ENCODE data around the gene ZNF613. TPM values are rescaled to one million over a fixed set of nuclear protein-coding genes. Genes with fewer than 3 reads are reported as not detected.

The ZNF613 gene
- 1 to 10 TPM; 3.2 to 4.6 TPM for total RNA-seq

GRCh38 chr19:51926784-51927741 is at the start of gene ZNF613:
TSS of gene ZNF613 (plus strand) at chr19:51927472. CDS start at chr19:51936221, 8,749 bp downstream.
- CTCF ChIA-PET, result interaction anchor here (0.7 kb wide), 1 partner anchor 725 kb away, joined by 3 read pairs; no protein-coding TSS in a partner anchor
- Mint-ChIP-seq H3K27ac (peak within 1 kb of the TSS; percentile 97), H3K27me3 (no peaks in the 10 kb centered on the region), H3K9me3 (peaks cover 66% of the 10 kb centered on the region), H3K4me3 (peak within 1 kb of the TSS; percentile 92), H3K36me3 (peaks cover 71% of the 10 kb centered on the region), H3K4me1 (ENCODE audit: low read depth) (peaks cover 20% of the 10 kb centered on the region)
- intact Hi-C loops (cut with micrococcal nuclease), result loop anchor here (1.0 to 5.0 kb wide), 5 partner anchors 22 to 122 kb away; partner anchors contain the start of genes ZNF350, ZNF432, ZNF614 and ZNF615
- POLR2A ChIA-PET, result interaction anchor here (0.5 kb wide), 1 partner anchor 28 kb away, joined by 3 read pairs; no protein-coding TSS in a partner anchor
- peak; percentile 90 for DNase-seq

- Mint-ChIP-seq H3K27me3 (no peaks in the 10 kb centered on the region), H3K27ac (no peak overlapping the region), H3K36me3 (peaks cover 82% of the 10 kb centered on the region), H3K4me1 (ENCODE audit: low read depth) (no peaks in the 10 kb centered on the region), H3K4me3 (no peak overlapping the region), H3K9me3 (peaks cover 74% of the 10 kb centered on the region)
- POLR2A ChIA-PET, result no interaction called here
- intact Hi-C loops (cut with micrococcal nuclease), result no loop called here
- no peak for DNase-seq
- CTCF ChIA-PET, result interaction anchor here (0.7 kb wide), 1 partner anchor 1910 kb away, joined by 3 read pairs; no protein-coding TSS in a partner anchor
These were observed 44.8 kb upstream of the ZNF613 start for GRCh38 chr19:51882518-51882917.

GRCh38 chr19:51884713-51885112 is 42.6 kb upstream of the ZNF613 start:
- POLR2A ChIA-PET, result no interaction called here
- DNase-seq, result no peak
- intact Hi-C loops (cut with micrococcal nuclease), result no loop called here
- Mint-ChIP-seq H3K9me3 (peaks cover 80% of the 10 kb centered on the region), H3K27ac (no peak overlapping the region), H3K4me1 (ENCODE audit: low read depth) (no peaks in the 10 kb centered on the region), H3K27me3 (no peaks in the 10 kb centered on the region), H3K4me3 (no peak overlapping the region), H3K36me3 (peaks cover 85% of the 10 kb centered on the region)
- CTCF ChIA-PET, result no interaction called here

- ChIA-PET CTCF (no interaction called here), POLR2A (no interaction called here)
- H3K4me1 Mint-ChIP-seq (ENCODE audit: low read depth), result no peaks in the 10 kb centered on the region
- intact Hi-C loops (cut with micrococcal nuclease), result no loop called here
- peaks cover 80% of the 10 kb centered on the region for H3K9me3 Mint-ChIP-seq
- H3K4me3 Mint-ChIP-seq, result peak within 1 kb of the TSS; percentile 80
- DNase-seq, result peak; percentile 67
- H3K27me3 Mint-ChIP-seq, result no peaks in the 10 kb centered on the region
- H3K36me3 Mint-ChIP-seq, result peaks cover 88% of the 10 kb centered on the region
- H3K27ac Mint-ChIP-seq, result no peak within 1 kb of the TSS
These were observed 39.5 kb upstream of the ZNF613 start, which contains the start of gene ZNF577 for GRCh38 chr19:51887522-51888498. TSS of gene ZNF577 (minus strand) at chr19:51887951. CDS start at chr19:51880382, 7,569 bp downstream.

GRCh38 chr19:51889934-51890333 is 37.3 kb upstream of the ZNF613 start:
- ChIA-PET POLR2A (no interaction called here), CTCF (no interaction called here)
- intact Hi-C loops (cut with micrococcal nuclease), result no loop called here
- Mint-ChIP-seq H3K27ac (no peak overlapping the region), H3K4me3 (no peak overlapping the region), H3K36me3 (peaks cover 93% of the 10 kb centered on the region), H3K27me3 (no peaks in the 10 kb centered on the region), H3K4me1 (ENCODE audit: low read depth) (no peaks in the 10 kb centered on the region), H3K9me3 (peaks cover 86% of the 10 kb centered on the region)
- no peak for DNase-seq

GRCh38 chr19:51891193-51891747 is 36.0 kb upstream of the ZNF613 start:
- peaks cover 89% of the 10 kb centered on the region for H3K9me3 Mint-ChIP-seq
- ChIA-PET POLR2A (no interaction called here), CTCF (interaction anchor here (0.6 kb wide), 1 partner anchor 1733 kb away, joined by 3 read pairs; no protein-coding TSS in a partner anchor)
- H3K4me1 Mint-ChIP-seq (ENCODE audit: low read depth), result no peaks in the 10 kb centered on the region
- no peak overlapping the region for H3K27ac Mint-ChIP-seq
- H3K27me3 Mint-ChIP-seq, result no peaks in the 10 kb centered on the region
- no peak overlapping the region for H3K4me3 Mint-ChIP-seq
- intact Hi-C loops (cut with micrococcal nuclease), result no loop called here
- H3K36me3 Mint-ChIP-seq, result peaks cover 96% of the 10 kb centered on the region
- no peak for DNase-seq

- ChIA-PET POLR2A (no interaction called here), CTCF (interaction anchor here (0.6 kb wide), 1 partner anchor 149 kb away, joined by 3 read pairs; no protein-coding TSS in a partner anchor)
- no peak for DNase-seq
- Mint-ChIP-seq H3K27ac (no peak overlapping the region), H3K9me3 (peaks cover 77% of the 10 kb centered on the region), H3K4me3 (no peak overlapping the region), H3K4me1 (ENCODE audit: low read depth) (peaks cover 22% of the 10 kb centered on the region), H3K36me3 (peaks cover 92% of the 10 kb centered on the region), H3K27me3 (no peaks in the 10 kb centered on the region)
- intact Hi-C loops (cut with micrococcal nuclease), result loop anchor here (5.0 kb wide), 1 partner anchor 125 kb away; the partner anchor contains the start of gene ZNF614
These were observed 25.4 kb upstream of the ZNF613 start for GRCh38 chr19:51901860-51902259.

GRCh38 chr19:51903192-51903591 is 24.1 kb upstream of the ZNF613 start:
- DNase-seq, result no peak
- POLR2A ChIA-PET, result no interaction called here
- Mint-ChIP-seq H3K4me1 (ENCODE audit: low read depth) (peaks cover 22% of the 10 kb centered on the region), H3K27me3 (peaks cover 9% of the 10 kb centered on the region), H3K4me3 (peak overlapping the region; percentile 99), H3K9me3 (peaks cover 74% of the 10 kb centered on the region), H3K27ac (no peak overlapping the region), H3K36me3 (peaks cover 88% of the 10 kb centered on the region)
- CTCF ChIA-PET, result no interaction called here
- intact Hi-C loops (cut with micrococcal nuclease), result loop anchor here (5.0 kb wide), 1 partner anchor 124 kb away; the partner anchor contains the start of gene ZNF614

- DNase-seq, result peak; percentile 88
- peak within 1 kb of the TSS; percentile 97 for H3K27ac Mint-ChIP-seq
- H3K4me1 Mint-ChIP-seq (ENCODE audit: low read depth), result peaks cover 22% of the 10 kb centered on the region
- H3K36me3 Mint-ChIP-seq, result peaks cover 84% of the 10 kb centered on the region
- peaks cover 78% of the 10 kb centered on the region for H3K9me3 Mint-ChIP-seq
- ChIA-PET POLR2A (no interaction called here), CTCF (no interaction called here)
- intact Hi-C loops (cut with micrococcal nuclease), result loop anchor here (1.0 to 5.0 kb wide), 4 partner anchors 23 to 123 kb away; partner anchors contain the start of genes ZNF350, ZNF613, ZNF614 and ZNF615
- peaks cover 16% of the 10 kb centered on the region for H3K27me3 Mint-ChIP-seq
- peak within 1 kb of the TSS; percentile 99 for H3K4me3 Mint-ChIP-seq
These were observed 22.7 kb upstream of the ZNF613 start, which contains the start of gene ZNF649 for GRCh38 chr19:51904331-51905165. TSS of gene ZNF649 (minus strand) at chr19:51905017. CDS start at chr19:51900107, 4,910 bp downstream.

- CTCF ChIA-PET, result no interaction called here
- peaks cover 77% of the 10 kb centered on the region for H3K9me3 Mint-ChIP-seq
- DNase-seq, result no peak
- intact Hi-C loops (cut with micrococcal nuclease), result loop anchor here (1.0 to 2.0 kb wide), 3 partner anchors 22 to 103 kb away; partner anchors contain the start of genes ZNF350, ZNF613 and ZNF615
- peak overlapping the region; percentile 99 for H3K4me3 Mint-ChIP-seq
- H3K36me3 Mint-ChIP-seq, result peaks cover 82% of the 10 kb centered on the region
- POLR2A ChIA-PET, result no interaction called here
- peaks cover 20% of the 10 kb centered on the region for H3K27me3 Mint-ChIP-seq
- H3K27ac Mint-ChIP-seq, result peak overlapping the region; percentile 97
- H3K4me1 Mint-ChIP-seq (ENCODE audit: low read depth), result peaks cover 22% of the 10 kb centered on the region
These were observed 22.1 kb upstream of the ZNF613 start for GRCh38 chr19:51905206-51905605.

Data from activated CD4-positive, alpha-beta memory T cell treated with anti-CD3 and anti-CD28 coated beads for 36 hours (primary cell).